HG03139 (cell line): ENCODE data around the gene UBAP1L.
"Not testable (repeated sequence)": the region's sequence is repeated elsewhere in the genome, so short reads cannot be mapped to it uniquely, and the experiment has no call there.

Source experiments
- ATAC-seq: cut with Tn5 transposase; IDR thresholded peaks from one replicate; pipeline ENCODE4 v1.9.1; 2021; ENCODE audit not compliant: unreplicated experiment

UBAP1L gene

GRCh38 chr15:65044724-65045481 lies 70.1 kb downstream of the UBAP1L start, which contains the start of gene SLC51B:
Gene SLC51B, plus strand, starts transcription at chr15:65045387. Its CDS starts 4,618 bp downstream, at chr15:65050005.
- no peak for ATAC-seq

GRCh38 chr15:65044218-65044617 lies 70.8 kb downstream of the UBAP1L start:
- ATAC-seq, result not testable (repeated sequence)

- ATAC-seq, result no peak
These were observed 72.1 kb downstream of the UBAP1L start for GRCh38 chr15:65042776-65043327.
